Measurements from ENCODE around the gene CBY1. TPM values are rescaled to one million over a fixed set of nuclear protein-coding genes. Genes with fewer than 3 reads are reported as not detected.

Gene CBY1
- total and polyA plus RNA-seq, 9 of the 15 experiments (the other 6 are each of a cell fraction or from before 2014, with no cell fraction given) = 5.7 to 19.7 (median 10.8) TPM

DNA sequence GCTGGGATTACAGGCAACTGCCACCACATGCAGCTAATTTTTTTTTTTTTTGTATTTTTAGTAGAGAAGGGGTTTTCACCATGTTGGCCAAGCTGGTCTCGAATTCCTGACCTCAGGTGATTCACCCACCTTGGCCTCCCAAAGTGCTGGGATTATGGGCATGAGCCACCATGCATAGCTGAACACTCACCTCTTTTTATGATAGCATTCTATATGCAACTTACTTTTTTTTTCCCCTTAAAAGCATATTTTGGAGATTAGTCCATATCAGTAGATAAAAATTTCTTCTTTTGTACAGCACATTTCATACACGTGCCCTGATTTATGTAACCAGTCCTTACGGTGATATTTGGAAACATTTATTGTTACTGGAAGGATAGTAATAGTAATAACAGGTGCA lies 63.9 kb downstream of the CBY1 start:
- H3K9ac ChIP-seq (ENCODE audit: insufficient read depth in 1 of 2, low read depth in 2 of 2, low read length in 2 of 2) = no peak overlapping the region
- no peaks in the 10 kb centered on the region for H3K27me3 ChIP-seq (ENCODE audit: control insufficient read depth in 2 of 2, insufficient read depth in 2 of 2, low read length in 2 of 2)
- TF ChIP-seq TCFL5 (CRISPR knock-in tag; conservative IDR thresholded peaks at IDR 0.05) (no peak), STAT6 (CRISPR knock-in tag; IDR thresholded peaks at IDR 0.05) (no peak), ZEB2 (IDR thresholded peaks at IDR 0.05) (no peak), ZFP30 (CRISPR knock-in tag; IDR thresholded peaks at IDR 0.05; ENCODE audit: borderline replicate concordance) (no peak), NFXL1 (CRISPR knock-in tag; IDR thresholded peaks at IDR 0.05) (no peak), ZNF561 (CRISPR knock-in tag; conservative IDR thresholded peaks at IDR 0.05) (no peak)
- TF ChIP-seq, protein P1, sequence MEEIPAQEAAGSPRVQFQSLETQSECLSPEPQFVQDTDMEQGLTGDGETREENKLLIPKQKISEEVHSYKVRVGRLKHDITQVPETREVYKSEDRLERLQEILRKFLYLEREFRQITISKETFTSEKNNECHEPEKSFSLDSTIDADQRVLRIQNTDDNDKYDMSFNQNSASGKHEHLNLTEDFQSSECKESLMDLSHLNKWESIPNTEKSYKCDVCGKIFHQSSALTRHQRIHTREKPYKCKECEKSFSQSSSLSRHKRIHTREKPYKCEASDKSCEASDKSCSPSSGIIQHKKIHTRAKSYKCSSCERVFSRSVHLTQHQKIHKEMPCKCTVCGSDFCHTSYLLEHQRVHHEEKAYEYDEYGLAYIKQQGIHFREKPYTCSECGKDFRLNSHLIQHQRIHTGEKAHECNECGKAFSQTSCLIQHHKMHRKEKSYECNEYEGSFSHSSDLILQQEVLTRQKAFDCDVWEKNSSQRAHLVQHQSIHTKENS (CRISPR knock-in tag; IDR thresholded peaks at IDR 0.05) = no peak
- TF ChIP-seq, protein P2, sequence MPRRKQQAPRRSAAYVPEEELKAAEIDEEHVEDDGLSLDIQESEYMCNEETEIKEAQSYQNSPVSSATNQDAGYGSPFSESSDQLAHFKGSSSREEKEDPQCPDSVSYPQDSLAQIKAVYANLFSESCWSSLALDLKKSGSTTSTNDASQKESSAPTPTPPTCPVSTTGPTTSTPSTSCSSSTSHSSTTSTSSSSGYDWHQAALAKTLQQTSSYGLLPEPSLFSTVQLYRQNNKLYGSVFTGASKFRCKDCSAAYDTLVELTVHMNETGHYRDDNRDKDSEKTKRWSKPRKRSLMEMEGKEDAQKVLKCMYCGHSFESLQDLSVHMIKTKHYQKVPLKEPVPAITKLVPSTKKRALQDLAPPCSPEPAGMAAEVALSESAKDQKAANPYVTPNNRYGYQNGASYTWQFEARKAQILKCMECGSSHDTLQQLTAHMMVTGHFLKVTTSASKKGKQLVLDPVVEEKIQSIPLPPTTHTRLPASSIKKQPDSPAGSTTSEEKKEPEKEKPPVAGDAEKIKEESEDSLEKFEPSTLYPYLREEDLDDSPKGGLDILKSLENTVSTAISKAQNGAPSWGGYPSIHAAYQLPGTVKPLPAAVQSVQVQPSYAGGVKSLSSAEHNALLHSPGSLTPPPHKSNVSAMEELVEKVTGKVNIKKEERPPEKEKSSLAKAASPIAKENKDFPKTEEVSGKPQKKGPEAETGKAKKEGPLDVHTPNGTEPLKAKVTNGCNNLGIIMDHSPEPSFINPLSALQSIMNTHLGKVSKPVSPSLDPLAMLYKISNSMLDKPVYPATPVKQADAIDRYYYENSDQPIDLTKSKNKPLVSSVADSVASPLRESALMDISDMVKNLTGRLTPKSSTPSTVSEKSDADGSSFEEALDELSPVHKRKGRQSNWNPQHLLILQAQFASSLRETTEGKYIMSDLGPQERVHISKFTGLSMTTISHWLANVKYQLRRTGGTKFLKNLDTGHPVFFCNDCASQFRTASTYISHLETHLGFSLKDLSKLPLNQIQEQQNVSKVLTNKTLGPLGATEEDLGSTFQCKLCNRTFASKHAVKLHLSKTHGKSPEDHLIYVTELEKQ (CRISPR knock-in tag; IDR thresholded peaks at IDR 0.05) = no peak
- H3K9me1 ChIP-seq (ENCODE audit: control insufficient read depth, insufficient read depth, low read length) = peaks cover 3% of the 10 kb centered on the region
- H3K4me2 ChIP-seq (ENCODE audit: insufficient read depth, low read length) = no peak overlapping the region
- H3K9me3 ChIP-seq (replicated peaks; ENCODE audit: control insufficient read depth, insufficient read depth, low read depth, low read length) = no peaks in the 10 kb centered on the region
- DNase-seq (ENCODE audit: extremely low read depth in 1 of 4, low spot score in 3 of 4) (no peak), ATAC-seq (no peak), FAIRE-seq (no peak)
- in situ Hi-C loops (cut with MboI) (no loop called here), intact Hi-C loops (cut with micrococcal nuclease) (no loop called here)
- peaks cover 18% of the 10 kb centered on the region; the same call in 1 of the 2 replicates for H4K20me1 ChIP-seq (replicated peaks; ENCODE audit: control insufficient read depth, insufficient read depth, low read length)
- H3K36me3 ChIP-seq (ENCODE audit: control insufficient read depth, insufficient read depth, low read length) = peaks cover 83% of the 10 kb centered on the region; the same call in 2 of the 3 replicates
- peaks cover 13% of the 10 kb centered on the region for H3K79me2 ChIP-seq (ENCODE audit: control insufficient read depth, insufficient read depth, low read length)
- no peak overlapping the region for H3K4me3 ChIP-seq
- POLR2A ChIA-PET = interaction anchor here (1.7 kb wide), 1 partner anchor 11 kb away, joined by 5 read pairs; no protein-coding TSS in a partner anchor
- WGBS (ENCODE audit: insufficient coverage, low coverage, missing lambda C conversion rate) = 87% methylated on average over 3 of the region's 3 CpGs
- BruUV-seq (replicated peaks) = no TSS peak
- H2AFZ ChIP-seq (ENCODE audit: low read depth, low read length) = no peak overlapping the region
- CTCF ChIA-PET (ENCODE audit: low intra/inter-chr PET ratio) = no interaction called here
- H3K4me1 ChIP-seq (replicated peaks in 1 of 2; ENCODE audit: control insufficient read depth in 2 of 2, insufficient read depth in 2 of 2, low read length in 2 of 2) = peaks cover 5 to 15% of the 10 kb centered on the region in 2 experiments; a peak in 4 of 5 replicates
- no peak overlapping the region for H3K27ac ChIP-seq (ENCODE audit: extremely low read depth, low read depth, low read length)
